Measurements from ENCODE around the gene CCR5AS.
A peak's percentile ranks its signal among the peaks of the same experiment; 100 is the strongest.
"Not testable (repeated sequence)": the region's sequence is repeated elsewhere in the genome, so short reads cannot be mapped to it uniquely, and the experiment has no call there.

Gene CCR5AS

GRCh38 chr3:46401579-46401978, 5.3 kb downstream of the CCR5AS start:
- no peak for DNase-seq

- DNase-seq, result no peak
These were observed 6.0 kb downstream of the CCR5AS start for GRCh38 chr3:46400846-46401245.

- peak; percentile 20 for DNase-seq
These were observed 6.7 kb downstream of the CCR5AS start for GRCh38 chr3:46400000-46400734.

- no peak for DNase-seq
These were observed 7.3 kb downstream of the CCR5AS start for GRCh38 chr3:46399557-46399956.

GRCh38 chr3:46399098-46399497, 7.8 kb downstream of the CCR5AS start:
- DNase-seq, result no peak

DNA sequence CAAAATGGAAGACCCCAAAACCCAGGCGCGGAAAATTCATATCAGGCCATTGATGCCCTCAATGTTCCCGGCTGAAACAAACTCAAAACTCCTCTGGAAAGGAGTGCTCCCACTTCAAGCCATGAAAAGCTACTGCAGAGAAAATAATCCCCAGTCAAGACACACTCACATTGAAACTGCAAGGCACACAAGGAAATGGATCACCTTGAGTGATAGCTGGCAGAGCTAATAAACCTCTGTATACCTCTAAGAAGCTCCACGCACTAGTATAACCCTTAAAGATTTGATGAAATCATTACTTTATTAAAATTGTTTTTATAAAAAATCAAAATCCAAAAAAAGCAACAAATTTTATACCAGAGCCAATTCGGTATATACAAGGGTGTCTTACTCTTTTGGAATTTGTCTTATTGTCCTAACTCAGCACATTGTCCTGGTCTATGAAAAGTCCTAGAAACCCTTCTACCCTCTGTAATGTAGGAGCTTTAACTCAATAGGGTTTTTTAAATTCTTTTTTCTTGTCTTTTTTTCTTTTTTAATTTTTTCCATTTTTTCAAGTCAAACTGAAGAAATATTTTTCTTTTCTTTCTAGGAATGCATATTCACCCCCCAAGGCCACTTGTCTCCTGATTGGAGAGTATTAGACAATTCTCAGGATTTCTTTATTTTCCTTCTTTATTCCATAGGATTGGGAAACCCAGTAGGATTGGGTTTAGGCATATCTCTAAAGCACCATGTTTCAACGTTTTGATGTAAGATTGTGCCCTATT, 8.5 kb downstream of the CCR5AS start:
- DNase-seq, result no peak

GRCh38 chr3:46397111-46397510, 9.8 kb downstream of the CCR5AS start:
- DNase-seq, result no peak

GRCh38 chr3:46395766-46396530, 10.9 kb downstream of the CCR5AS start:
- no peak for DNase-seq

DNA sequence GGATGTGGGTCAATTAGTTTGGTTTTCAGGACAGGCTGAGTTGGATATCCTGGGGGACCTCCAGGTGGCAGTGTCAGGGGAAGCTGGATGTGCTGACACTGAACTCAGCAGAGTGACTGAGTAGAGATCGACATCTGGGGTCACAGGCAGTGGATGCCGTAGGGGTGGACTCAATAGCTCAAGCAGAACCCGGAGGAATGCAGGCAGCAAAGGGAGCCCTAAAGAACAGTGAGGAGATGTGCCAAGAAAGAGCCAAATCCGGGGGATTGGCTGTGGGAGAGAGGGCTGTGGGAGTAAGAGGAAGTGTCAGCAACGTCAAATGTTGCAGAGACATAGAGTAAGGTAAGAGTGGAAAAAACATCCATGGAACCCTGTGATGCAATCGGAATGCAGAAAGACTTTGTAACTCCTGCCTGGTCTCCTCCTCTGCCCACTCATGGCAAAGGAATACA, 11.6 kb downstream of the CCR5AS start:
- DNase-seq, result no peak

GRCh38 chr3:46393554-46394434, 13.1 kb downstream of the CCR5AS start:
- peak; percentile 25 for DNase-seq

DNA sequence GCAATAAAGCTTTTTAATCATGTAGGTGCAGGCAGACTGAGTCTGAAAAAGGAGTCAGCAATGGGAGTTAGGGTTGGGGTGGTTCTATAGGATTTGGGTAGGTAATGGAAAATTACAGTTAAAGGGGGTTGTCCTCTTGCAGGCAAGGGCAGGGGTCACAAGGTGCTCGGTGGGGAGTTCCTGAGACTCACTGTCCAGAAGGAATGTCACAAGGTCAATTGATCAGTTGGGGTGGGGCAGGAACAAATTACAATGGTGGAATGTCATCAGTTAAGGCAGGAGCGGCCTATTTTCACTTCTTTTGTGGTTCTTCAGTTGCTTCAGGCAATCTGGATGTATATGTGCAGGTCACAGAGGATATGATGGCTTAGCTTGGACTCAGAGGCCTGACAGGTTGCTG, 13.9 kb downstream of the CCR5AS start:
- DNase-seq, result no peak

DNA sequence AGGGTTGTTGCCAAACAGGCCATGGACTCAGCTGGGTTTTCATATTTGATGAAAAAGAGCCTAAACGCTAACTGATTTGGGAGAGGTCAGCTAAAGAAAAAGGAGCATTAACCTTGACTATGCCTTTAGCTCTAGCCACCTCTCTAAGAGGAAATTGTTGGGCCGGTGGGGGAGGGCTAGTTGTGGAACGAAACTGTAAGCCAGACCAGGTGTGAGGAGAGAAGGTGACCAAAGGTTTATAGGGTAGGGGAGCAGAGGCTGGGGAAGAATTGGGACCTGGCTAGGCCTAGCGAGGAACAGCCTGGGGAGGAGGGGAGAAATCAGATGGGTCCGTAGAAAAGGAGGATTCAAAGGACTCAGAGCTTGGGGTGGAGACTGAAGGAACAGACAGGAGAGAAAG, 15.3 kb downstream of the CCR5AS start:
- not testable (repeated sequence) for DNase-seq

- no peak for DNase-seq
These were observed 17.6 kb downstream of the CCR5AS start for GRCh38 chr3:46389306-46389705.

DNA sequence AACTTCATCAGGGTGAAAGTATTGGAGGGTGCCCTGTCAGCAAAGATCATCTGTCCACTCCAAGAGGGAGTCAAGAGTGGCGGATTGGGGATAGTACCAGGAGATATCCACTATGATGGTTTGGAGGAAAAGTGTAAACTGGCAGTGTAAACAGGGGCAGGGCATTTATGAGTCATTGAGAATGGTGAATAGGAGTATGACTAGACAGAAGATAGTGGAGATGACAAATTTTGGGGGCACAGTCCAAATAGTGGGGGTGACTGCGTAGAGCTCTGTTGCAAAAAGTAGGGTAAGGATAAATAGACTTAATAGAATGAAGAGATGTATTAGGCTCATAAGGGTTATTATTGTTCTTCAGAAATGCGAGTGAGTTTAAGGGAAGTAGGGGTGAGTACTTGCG, 18.0 kb downstream of the CCR5AS start:
- DNase-seq, result not testable (repeated sequence)

DNA sequence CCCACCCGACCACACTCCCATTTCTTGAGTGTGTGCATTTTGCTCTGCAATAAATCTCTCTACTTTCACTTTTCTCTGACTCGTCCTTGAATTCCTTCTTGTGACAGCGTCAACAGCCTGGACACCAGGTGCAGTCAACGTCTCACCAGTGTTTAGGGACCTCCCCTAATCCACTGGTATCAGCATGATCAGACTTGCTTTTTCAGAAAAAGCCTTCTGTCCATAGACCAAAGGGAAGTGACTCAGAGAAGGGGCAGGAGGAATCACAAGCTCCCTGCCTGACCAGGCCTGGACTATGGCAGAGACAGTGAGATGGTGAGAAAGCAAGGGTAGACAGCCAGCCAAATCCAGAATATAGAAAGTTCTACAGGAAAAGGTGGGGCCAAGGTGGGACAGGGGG, 20.7 kb downstream of the CCR5AS start:
- DNase-seq, result no peak

DNA sequence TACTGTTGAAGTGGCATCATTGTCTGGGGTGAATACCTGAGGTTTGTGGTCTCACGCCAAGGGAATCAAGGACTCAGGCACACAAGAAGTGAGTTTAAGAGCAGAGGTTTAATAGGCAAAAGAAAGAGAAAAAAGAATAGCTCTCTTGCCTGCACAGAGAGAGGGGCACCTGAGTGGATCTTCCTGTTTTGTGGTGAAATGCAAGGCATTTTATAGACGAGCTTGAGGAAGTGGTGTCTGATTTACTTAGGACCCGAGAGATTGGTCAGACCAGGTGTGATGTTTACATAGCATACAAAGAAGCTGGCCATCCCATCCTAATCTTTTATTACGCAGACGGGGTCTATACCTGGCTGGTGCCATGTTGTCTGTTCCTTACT, 22.9 kb downstream of the CCR5AS start:
- DNase-seq, result no peak

DNA sequence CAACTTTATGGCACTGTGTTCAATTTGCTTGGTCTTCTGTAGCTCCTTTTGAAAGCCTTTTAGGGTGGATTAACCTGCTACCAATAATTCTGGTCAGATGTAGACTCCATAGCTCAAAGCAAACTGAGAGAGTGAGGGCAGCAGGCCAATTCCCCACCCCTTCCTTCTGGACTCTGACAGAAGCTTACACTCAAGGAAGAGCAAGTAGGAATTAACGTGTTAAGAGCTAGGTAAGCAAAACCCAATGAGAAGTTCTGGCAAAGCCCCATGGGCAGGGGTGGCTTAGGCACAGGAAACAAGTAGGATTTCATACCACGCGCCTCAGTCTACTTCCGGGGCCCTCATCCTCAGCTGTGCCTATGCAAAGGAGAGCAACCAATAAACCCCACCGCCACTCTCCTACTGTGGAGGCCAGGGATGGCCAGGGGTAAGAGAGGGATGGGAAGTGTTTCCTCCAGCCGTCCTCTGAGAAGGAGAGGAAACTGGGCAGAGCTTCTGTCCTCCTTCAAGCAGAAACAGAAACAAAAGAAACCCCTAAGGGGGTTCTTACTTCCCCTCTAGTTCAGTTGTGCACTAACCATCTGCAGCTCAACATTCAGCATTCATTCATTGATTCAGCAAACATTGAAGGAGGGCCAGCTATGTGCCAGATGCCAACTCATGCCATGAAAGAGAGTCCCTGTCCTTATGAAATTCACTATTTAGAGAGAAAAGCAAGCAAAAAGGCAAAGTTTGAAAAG, 23.5 kb downstream of the CCR5AS start:
- no peak for DNase-seq

GRCh38 chr3:46381625-46382024, 25.2 kb downstream of the CCR5AS start:
- DNase-seq, result no peak

GRCh38 chr3:46380471-46381221, 26.2 kb downstream of the CCR5AS start:
- no peak for DNase-seq

DNA sequence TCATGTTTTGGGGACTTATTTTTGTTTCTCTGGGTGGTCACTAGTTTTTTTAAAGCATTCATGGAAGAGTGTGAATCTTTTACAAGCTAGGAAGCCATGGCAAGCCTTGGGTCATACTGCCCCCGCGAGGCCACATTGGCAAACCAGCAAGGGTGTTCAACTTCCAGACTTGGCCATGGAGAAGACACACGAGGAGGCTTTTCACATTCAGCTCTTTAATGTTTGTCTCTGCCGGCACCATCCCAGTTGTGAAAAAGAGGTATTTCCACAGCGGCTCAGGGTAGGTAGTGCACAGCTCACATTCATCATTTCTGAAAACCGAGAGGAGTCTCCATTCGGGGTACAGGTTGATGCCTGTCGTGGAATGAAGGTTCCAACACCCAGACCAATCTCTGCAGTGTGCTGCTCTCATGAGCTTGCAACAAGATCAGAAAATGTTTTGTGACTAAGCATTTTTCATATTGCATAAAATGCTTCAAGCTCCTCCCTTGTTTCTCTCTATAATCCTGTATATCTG, 28.4 kb downstream of the CCR5AS start:
- no peak for DNase-seq

DNA sequence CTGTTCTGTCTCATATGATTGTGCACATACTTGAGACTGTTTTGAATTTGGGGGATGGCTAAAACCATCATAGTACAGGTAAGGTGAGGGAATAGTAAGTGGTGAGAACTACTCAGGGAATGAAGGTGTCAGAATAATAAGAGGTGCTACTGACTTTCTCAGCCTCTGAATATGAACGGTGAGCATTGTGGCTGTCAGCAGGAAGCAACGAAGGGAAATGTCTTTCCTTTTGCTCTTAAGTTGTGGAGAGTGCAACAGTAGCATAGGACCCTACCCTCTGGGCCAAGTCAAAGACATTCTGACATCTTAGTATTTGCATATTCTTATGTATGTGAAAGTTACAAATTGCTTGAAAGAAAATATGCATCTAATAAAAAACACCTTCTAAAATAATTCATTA, 31.1 kb downstream of the CCR5AS start:
- DNase-seq, result no peak

Data from NCI-H510A (cell line).